GM18526 (cell line): ENCODE data around the gene LGI4.

Experiments used
- POLR2A ChIP-seq: IDR thresholded peaks from 3 replicates; pipeline ENCODE4 v1.6.1; 2011; ENCODE audit not compliant: insufficient read length; ENCODE audit errors: extremely low read depth

LGI4 gene

DNA sequence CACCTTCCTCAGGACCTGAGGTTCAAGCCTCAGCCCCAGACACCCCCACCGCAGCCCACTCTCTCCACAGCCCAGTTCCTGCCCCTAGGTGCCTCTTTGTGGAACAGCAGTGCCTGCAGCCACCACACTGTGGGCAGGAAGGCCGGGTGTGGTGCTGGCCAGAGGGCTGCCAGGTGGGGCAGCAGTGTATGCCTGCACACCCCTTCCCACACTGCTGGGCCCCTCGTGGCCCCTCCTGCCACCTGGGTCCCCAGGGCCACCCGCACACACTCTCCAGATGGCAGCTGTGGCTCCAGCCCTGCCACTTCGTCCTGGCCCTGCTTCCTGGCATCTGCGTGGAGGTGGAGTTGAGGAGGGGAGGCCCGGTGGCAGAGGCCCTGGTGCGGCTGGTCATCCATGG is 58.2 kb downstream of the LGI4 start:
- no peak for TF ChIP-seq POLR2A

DNA sequence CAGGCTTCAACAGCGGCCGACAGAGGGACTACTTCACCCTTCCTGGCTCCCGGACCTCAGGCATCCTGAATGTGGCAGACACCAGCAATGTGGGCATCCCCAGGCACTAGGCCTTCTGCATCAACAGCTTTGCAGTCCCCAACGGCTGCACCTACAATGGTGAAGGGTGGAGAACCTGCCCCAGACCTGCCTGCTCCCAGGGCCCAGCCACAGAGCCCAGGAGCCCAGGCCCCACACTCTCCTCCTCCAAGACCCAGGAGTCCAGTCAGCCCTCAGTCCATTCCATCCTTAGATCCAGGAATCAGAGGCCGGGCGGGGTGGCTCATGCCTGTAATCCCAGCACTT is 58.9 kb downstream of the LGI4 start:
- TF ChIP-seq POLR2A = no peak

GRCh38 chr19:35075202-35076025 is 59.4 kb downstream of the LGI4 start:
- no peak for TF ChIP-seq POLR2A
